GM12874 (cell line): ENCODE measurements around the gene ZDHHC4.

ENCODE experiments used
- TF ChIP-seq, protein P1 (sequence below): IDR thresholded peaks from 2 replicates; pipeline ENCODE4 v1.5.1; 2011; ENCODE audit warnings: low read depth, mild to moderate bottlenecking, control low read depth, low read length, moderate library complexity; ENCODE audit not compliant: insufficient read depth

Gene ZDHHC4

DNA sequence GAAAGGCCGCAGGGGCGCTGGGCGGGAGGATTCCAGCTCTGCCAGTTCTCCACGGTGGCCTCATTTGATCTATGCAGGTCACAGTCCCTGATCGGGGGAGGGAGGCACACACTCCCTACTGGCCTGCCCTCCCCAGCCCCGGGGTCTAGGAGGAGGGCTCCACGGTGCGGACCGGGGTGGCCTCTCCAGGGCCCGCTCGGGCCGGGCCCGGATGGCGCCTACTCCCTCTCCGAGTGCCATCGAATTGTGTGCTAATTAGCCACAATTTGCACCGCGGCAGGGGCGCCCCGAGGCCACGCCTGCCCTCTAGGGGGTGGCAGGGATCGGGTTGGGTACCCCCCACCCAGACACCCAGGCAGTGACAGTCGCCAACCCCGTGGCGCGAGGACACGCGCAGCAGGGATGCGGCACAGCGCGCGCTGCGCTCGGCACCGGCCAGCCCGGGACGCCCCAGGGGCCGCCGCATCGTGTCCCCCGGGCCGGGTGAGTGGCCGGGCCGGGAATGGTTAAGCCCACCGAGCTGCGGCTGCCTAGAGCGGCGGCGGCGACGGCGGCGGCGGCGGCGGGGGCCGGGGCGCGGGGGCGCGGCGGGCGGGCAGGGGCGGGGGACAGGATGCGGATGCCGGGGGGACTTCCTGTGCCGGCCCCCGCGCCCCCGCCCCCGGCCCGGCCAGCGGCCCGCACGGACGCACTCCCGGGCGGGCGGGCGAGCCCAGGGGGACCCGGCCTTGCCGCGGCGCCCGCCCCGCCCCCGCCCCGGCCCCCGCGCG, 37.9 kb downstream of the ZDHHC4 start, which contains the start of gene ZNF853:
ZNF853 (plus strand) TSS at position 658 of the 770 bp plus-strand sequence. CDS start 565 bp downstream, outside the sequence.
- TF ChIP-seq, protein P1, sequence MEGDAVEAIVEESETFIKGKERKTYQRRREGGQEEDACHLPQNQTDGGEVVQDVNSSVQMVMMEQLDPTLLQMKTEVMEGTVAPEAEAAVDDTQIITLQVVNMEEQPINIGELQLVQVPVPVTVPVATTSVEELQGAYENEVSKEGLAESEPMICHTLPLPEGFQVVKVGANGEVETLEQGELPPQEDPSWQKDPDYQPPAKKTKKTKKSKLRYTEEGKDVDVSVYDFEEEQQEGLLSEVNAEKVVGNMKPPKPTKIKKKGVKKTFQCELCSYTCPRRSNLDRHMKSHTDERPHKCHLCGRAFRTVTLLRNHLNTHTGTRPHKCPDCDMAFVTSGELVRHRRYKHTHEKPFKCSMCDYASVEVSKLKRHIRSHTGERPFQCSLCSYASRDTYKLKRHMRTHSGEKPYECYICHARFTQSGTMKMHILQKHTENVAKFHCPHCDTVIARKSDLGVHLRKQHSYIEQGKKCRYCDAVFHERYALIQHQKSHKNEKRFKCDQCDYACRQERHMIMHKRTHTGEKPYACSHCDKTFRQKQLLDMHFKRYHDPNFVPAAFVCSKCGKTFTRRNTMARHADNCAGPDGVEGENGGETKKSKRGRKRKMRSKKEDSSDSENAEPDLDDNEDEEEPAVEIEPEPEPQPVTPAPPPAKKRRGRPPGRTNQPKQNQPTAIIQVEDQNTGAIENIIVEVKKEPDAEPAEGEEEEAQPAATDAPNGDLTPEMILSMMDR, result no peak

DNA sequence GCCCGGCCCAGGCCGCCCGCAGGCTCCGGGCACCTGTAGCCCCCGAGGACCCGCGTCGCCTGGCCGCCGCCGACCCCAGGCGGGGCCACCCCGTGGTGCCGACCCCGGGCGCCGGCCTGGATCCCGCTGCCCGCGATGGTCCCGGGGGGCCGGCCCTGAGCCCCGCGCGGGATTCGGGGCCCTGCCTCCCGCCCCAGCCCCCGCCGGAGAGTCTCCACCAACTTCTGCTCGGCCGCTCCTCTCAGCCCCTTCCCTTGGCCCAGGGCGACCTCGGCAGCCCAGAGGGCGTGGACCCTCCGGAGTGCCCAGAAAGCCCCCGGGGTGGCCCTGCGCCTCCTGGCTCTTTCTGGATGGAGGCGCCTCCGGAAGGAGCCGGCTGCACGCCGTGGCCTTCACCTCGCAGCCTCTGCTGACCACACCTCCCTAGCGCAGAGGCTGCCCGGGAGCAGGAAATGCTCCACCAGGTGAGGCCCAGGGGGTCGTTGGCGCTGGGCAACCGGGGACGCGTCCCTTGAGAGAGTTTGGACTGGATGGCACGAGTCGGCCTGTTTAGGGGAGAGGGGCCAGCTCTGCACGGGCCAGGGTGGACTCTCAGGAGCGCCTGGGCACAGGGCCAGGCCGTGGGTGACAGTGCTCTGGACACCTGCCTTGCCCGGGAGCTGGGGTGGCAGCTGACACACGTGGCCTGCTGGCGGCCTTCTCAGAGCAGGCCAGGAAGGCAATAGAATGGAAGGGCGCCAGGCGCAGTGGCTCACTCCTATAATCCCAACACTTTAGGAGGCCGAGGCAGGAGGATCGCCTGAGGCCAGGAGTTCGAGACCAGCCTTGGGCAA, 38.7 kb downstream of the ZDHHC4 start:
- TF ChIP-seq, protein P1, result no peak

DNA sequence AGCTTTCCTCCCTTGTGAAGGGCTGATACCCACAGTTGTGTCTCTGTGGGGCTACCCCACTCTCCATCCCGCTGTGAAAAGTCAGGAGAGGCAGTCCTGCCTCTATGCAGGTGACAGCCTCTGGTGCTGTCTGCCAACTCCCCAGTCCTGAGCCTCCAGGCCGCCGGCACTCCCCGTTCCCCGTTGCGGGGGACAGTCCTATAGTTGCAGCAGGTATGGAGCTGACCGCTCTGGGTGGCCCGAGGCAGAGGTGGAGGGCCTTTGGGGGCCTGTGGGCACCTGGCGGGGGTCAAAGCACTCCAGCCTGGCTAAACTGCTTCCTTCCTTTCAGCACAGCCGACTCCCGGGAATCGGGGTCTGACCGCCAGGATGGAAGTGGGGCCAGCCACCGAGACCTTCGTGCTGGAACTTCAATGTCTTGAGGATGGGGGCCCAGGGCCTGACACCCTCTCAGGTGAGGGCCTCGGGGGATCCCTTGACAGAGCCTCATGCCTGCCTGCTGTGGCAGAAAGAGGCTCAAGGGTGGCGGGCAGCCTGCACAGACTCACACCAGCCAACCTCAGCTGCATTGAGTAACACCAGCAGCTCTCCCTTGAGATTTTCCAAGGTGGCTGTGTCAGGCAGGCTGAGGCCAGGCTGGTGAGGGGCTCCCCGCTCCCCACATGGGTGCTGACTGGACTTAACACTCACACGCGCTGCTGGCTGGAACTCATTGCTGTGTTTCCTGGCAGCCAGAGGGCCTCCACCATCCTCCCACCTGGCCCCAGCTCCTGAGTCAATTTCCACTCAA, 39.8 kb downstream of the ZDHHC4 start:
- TF ChIP-seq, protein P1, result no peak

DNA sequence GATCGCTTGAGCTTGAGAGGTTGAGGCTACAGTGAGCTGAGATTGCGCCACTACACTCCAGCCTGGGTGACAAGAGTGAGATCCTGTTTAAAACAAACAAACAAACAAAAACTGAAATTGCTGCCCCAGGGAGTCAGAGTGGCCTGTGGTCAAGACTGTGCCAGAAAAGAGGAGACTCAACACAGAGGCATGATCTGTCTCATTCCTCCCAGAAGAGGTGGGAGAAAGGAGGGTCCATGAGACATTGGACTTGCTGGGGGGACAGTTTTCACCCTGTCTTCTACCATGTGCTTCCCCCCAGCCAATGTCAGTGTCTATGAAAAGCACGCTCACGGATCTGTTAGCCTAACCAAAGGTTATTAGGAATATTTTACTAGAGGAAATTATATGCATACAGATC, 41.4 kb downstream of the ZDHHC4 start:
- TF ChIP-seq, protein P1, result no peak

DNA sequence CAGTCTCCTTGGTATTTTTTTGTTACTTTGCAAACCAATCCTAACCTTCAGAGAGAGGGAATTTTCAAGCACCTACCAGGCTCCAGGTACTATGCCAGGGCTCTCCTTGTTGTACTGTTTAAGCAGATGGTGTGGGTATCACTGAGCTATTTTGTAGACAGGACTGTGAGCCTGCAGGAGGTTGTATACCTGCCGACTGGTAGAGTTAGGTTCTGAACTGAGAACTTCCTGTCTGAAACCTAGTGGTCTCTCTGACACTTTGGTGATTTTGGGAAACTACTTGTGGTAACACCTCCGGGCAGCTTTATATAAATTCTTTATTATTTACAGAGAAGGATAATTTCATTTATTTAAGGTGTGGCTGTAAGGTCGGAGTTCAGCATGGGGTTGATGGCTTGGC, 42.7 kb downstream of the ZDHHC4 start:
- TF ChIP-seq, protein P1, result no peak

DNA sequence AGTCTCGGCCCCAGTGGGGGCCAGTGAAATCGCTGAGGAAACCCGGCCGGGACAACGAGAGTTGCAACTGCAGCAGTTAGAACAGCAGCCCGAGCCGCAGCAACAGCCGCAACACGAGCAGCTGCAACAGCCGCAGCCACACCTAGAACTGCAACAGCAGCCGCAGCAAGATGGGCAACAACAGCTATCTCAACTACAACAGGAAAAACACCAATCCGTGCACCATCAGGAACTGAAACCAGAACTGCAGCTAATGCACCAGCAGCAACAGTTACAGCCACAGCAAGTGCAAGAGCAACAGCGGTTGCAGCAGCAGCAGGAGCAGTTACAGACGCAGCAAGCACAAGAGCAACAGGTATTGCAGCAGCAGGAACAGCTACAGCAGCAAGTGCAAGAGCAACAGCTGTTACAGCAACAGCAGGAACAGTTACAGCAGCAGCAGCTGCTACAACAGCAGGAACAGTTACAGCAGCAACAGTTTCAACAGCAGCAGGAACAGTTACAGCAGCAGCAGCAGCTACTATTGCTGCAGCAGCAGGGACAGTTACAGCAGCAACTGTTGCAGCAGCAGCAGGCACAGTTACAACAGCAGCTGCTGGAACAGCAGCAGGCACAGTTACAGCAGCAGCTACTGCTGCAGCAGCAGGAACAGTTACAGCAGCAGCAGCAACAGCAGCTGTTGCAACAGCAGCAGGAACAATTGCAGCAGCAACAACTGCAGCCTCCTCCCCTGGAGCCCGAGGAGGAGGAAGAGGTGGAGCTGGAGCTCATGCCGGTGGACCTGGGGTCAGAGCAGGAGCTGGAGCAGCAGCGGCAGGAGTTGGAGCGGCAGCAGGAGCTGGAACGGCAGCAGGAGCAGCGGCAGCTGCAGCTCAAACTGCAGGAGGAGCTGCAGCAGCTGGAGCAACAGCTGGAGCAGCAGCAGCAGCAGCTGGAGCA, 44.2 kb downstream of the ZDHHC4 start:
- TF ChIP-seq, protein P1, result no peak
